ENCODE results near the gene TMEM109.

TMEM109 gene

DNA sequence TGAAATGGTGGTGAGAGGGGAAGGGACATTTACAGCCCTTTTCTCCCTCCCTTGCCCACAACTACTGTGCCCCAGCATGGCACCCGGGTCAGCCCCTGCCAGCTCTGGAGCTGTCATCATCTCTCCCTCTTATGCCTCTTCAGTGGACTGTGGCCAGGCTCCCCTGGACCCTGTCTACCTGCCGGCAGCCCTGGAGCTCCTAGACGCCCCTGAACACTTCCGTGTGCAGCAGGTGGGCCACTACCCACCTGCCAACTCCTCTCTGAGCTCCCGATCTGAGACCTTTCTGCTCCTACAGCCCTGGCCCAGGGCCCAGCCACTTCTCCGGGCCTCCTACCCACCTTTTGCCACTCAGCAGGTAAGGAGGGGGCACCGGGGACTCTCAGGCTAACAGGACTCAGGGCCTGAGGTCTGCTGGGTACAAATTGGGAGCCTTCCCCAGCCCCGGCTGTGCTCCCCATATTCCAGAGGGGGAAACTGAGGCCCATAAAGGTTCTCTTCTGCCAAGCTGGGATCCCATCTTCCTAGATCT lies 13.2 kb downstream of the TMEM109 start:
- no peak for DNase-seq

GRCh38 chr11:60927600-60927999 lies 13.6 kb downstream of the TMEM109 start:
- DNase-seq, result no peak

DNA sequence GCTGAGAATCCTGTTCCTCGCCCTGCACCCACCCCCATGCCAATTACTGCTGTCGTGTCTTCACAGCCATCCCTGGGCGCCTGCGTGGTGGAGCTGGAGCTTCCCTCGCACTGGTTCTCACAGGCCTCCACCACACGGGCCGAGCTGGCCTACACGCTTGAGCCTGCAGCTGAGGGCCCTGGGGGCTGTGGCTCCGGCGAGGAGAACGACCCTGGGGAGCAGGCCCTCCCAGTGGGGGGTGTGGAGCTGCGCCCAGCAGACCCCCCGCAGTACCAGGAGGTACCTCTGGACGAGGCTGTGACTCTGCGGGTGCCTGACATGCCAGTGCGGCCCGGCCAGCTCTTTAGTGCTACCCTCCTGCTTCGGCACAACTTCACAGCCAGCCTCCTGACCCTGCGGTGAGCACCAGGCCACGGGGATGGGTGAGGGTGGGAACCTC lies 14.6 kb downstream of the TMEM109 start:
- DNase-seq, result no peak

DNA sequence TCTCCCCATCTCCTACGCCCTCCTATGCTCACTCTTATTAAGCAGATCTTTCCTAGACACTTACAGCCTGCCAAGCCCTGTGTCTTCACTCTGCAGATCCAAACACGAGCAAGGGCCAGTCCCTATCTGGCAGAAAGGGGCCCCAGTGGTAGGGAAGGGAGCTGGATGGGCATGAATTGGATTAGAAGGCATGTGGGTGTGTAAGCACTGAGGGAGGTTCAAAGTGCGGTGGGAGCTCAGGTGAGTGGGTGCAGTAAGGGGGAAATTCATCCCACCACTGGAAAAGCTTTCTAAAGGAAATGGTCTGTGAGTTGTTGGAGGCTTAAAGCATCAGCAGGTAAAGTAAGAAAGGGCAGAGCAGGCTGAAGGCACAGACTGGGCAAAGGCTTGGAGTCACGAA lies 15.8 kb downstream of the TMEM109 start:
- no peak for DNase-seq

DNA sequence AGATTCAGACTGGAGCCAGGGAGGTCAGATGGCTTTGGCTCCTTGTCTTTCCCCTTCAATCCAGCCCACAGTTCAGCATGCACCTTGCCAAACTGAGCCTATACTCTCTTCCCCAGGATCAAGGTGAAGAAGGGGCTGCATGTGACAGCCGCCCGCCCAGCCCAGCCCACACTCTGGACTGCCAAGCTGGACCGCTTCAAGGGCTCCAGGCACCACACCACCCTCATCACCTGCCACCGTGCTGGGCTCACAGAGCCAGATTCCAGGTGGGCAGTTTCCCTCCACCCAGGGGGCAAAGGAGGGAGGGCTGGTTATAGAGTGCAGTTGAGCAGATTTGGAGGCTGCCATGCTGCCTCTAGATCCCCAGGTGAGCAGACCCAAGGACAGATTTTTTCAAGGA lies 16.4 kb downstream of the TMEM109 start:
- no peak for DNase-seq

GRCh38 chr11:60931917-60932316 lies 18.0 kb downstream of the TMEM109 start:
- no peak for DNase-seq

DNA sequence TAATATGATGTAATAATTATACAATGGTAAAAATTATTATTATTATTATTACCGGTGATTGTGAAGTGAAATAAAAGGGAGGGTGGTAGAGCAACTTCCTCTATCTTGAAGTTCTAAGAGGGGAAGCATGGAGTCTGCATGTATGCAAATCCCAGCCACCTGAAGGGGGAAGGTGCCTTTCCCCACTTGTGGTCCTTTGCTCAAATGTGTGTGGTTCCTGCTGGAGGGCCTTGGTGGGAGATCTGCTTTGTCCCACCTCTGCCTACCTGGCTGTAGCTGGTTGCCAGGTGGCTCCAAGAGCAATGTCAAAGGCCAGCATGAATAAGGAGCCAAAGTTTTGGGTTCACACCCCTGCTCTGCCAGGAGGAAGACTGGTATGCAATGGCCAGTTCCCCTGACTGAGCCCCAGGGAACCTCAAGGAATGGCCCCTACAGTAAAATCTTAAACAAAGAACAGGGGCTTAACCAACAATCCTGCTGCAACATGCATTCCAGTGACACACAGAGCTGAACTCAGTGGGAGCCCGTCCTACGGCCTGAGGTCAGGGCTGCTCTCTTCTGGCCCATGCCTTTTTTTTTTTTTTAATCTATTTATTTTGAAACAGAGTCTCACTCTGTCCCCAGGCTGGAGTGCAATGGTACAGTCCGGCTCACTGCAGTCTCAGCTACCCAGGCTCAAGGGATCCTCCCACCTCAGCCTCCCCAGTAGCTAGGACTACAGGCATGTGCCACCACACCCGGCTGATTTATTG lies 18.8 kb downstream of the TMEM109 start:
- DNase-seq, result no peak

GRCh38 chr11:60933416-60934123 lies 19.6 kb downstream of the TMEM109 start:
- no peak for DNase-seq

DNA sequence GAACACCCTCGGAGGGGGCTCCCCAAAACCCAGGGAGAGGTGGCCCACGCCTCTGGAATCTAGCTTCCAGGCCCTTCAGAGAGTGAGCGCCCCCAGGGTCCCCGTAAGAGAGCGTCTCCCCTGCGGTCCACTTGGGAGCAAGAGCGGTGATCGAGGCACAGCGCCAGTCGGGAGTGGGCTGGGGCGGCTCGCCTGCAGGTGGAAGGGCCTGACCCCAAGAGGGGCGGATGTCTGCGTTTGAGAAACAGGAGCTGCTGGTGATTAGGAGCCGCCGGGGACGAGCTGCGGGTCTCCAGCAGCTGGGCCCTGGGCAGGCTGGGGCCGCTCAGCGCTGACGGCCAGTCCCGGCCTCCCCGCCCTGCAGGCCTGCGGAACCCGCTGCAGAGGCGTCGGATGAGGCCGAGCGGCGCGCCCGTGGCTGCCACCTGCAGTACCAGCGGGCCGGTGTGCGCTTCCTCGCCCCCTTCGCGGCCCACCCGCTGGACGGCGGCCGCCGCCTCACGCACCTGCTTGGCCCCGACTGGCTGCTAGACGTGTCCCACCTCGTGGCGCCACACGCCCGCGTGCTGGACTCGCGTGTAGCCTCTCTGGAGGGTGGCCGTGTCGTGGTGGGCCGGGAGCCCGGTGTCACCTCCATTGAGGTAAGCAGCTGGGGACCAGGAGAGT lies 20.3 kb downstream of the TMEM109 start:
- DNase-seq, result no peak

- no peak for DNase-seq
Observed at GRCh38 chr11:60934790-60935605, 21.0 kb downstream of the TMEM109 start.

- DNase-seq, result no peak
Observed at GRCh38 chr11:60935676-60936442, 21.9 kb downstream of the TMEM109 start.

DNA sequence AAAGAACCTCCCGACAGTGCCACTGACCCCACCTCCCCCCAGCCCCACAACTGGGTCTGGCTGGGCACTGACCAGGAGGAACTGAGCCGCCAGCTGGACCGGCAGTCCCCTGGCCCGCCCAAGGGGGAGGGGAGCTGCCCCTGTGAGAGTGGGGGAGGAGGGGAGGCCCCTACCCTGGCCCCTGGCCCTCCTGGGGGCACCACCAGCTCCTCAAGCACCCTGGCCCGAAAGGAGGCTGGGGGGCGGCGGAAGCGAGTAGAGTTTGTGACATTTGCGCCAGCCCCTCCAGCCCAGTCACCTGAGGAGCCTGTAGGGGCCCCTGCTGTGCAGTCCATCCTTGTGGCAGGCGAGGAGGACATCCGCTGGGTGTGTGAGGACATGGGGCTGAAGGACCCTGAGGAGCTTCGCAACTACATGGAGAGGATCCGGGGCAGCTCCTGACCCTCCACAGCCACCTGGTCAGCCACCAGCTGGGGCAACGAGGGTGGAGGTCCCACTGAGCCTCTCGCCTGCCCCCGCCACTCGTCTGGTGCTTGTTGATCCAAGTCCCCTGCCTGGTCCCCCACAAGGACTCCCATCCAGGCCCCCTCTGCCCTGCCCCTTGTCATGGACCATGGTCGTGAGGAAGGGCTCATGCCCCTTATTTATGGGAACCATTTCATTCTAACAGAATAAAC lies 22.6 kb downstream of the TMEM109 start:
- no peak for DNase-seq

GRCh38 chr11:60937144-60937527 lies 23.2 kb downstream of the TMEM109 start:
- no peak for DNase-seq

DNA sequence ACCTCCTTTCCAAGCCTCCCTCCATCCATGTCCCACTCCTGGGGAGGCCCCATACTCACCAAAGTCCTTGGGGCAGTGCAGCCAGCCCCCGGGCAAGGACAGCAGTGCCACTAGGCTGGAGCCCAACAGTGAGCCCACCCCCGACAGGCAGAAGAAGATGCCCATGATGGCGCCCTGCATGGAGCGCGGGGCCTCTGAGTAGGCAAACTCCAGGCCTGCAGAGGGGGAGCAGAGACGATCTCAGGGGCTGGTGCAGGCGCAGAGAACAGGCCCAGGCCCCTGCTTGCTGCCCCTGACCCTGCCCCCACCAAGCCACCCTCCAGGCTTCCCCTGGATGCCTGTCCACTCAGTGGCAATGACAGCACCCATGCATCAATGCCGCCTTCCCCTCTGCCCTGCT lies 23.9 kb downstream of the TMEM109 start:
- no peak for DNase-seq

DNA sequence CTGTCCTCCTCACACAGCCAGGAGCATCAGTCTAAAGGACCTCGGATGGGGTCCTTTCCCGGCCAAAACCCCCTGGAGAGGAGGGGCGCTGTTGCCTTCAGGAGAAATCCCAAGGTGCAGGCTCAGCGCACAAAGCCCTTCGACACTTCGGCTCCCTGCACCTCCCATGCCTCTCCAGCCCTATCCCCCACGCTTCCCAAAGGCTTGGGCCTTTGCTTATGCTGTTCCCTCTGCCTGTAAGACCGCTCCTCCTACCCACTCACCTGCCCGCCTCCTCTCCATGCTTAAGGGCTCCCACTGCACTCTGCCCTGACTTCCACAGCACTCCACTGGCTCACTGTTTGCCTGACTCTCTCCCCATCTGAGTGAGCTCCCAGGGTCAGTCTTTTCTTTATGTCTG lies 24.5 kb downstream of the TMEM109 start:
- DNase-seq, result no peak

- DNase-seq, result no peak
Observed at GRCh38 chr11:60939301-60939700, 25.3 kb downstream of the TMEM109 start.

DNA sequence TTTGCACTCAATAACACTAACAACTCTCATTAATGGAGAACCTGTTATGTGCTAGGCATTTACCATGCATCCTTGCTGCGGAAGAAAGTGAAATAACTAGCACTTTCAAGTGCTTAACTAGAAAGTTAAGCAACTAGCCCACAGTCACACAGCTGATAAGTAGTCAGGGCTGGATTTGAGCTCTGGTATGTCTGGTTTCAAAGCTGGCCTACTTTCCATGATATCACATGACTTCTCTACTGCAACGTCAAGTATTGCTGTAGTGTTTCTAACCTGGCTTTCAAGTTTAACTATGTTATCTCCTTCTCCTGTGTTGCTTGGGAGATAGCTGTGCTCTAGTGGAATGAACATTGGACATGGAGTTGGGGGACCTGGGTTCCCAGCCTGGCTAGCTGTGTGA lies 25.9 kb downstream of the TMEM109 start:
- no peak for DNase-seq

DNA sequence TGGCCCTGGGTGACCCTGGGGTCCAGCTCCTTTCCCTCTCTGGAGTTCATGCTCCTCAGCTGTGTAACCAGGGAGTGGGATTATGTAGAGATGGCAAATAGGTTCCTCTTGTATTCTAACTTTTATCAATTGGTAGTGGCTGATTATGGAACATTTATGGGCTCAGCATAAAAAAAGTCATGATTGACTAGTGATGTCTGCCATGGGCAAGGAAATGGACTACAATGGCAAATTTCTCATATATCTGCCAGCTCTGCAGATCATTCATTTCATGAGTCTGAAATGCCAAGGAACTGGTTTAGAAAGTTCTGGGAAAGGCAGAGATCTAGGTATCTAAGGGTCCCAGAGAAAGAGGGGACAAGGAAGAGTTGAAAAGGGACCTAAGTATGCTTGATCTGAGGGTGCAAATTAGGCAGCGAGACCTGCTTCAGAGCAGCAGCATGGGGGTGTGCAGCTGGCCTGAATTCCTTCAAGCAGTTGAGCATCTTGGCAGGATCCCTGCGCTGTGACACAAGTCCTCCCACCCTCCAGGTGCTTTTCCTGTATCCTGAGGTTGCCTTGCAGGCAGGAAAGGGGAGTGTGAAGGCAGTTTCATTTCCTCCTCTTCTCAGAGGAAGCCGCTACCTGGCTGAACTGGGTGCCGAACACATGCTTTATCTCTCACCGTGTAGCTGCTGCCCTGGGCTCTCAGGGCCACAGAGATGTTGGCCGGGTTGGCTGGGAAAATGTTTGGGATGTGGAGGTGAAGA lies 27.6 kb downstream of the TMEM109 start:
- DNase-seq, result no peak

GRCh38 chr11:60942219-60942618 lies 28.3 kb downstream of the TMEM109 start:
- DNase-seq, result no peak

DNA sequence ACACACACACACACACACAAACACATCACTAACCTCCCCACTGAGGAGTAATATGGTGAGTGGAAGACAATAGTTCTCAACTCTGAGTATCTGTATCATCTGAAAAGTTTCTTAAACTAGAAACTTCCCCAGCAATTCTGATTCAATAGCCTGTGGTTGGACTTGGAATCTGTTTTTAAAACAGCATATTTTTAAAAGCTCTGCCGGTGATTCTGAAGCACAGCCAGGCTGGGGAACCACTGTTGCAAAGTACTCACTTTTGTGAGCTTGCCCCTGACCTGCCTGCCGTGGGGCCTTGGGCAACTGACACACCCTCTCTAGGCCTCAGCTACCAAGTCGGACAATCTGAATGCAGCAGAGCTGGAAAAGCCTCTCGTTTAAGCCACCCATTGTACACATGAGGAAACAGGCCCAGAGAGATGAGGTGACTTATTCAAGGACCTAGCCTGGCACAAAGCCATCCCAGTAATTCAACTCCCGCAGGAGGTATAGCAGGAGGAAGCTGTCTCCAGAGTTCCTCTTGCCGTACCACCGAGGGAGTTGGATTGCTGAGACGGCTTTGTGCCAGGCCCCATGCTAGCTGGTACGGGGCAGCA lies 29.1 kb downstream of the TMEM109 start:
- no peak for DNase-seq
